H9 (cell line): ENCODE results near the gene TMEM109. TPM values are rescaled to one million over a fixed set of nuclear protein-coding genes. Genes with fewer than 3 reads are reported as not detected.

ENCODE experiments used
- DNase-seq: peaks from one replicate; pipeline ENCODE4 v3.0.0-alpha.2; 2017
- H2AFZ ChIP-seq: one replicate; pipeline ENCODE4 v1.6.1; 2013; ENCODE audit warnings: mild to moderate bottlenecking, low read length, control low read depth, moderate library complexity
- H2AK5ac ChIP-seq: 2 replicates; pipeline ENCODE4 v1.6.1; 2013; ENCODE audit warnings: low read length, control low read depth, mixed read lengths; ENCODE audit not compliant: insufficient read length
- H2BK120ac ChIP-seq: one replicate; pipeline ENCODE4 v1.6.1; 2013; ENCODE audit warnings: low read depth, mild to moderate bottlenecking, low read length, control low read depth, inconsistent platforms; ENCODE audit not compliant: poor library complexity, severe bottlenecking
- H2BK12ac ChIP-seq: 2 replicates; pipeline ENCODE4 v1.6.1; 2013; ENCODE audit warnings: low read length, control low read depth, mixed read lengths, low read depth; ENCODE audit not compliant: insufficient read length
- H2BK15ac ChIP-seq: 2 replicates; pipeline ENCODE4 v1.6.1; 2013; ENCODE audit warnings: low read depth, low read length, control low read depth
- H2BK20ac ChIP-seq: one replicate; pipeline ENCODE4 v1.6.1; 2013; ENCODE audit warnings: low read depth, mild to moderate bottlenecking, low read length, control low read depth, inconsistent platforms; ENCODE audit not compliant: poor library complexity, severe bottlenecking
- H2BK5ac ChIP-seq: 2 replicates; pipeline ENCODE4 v1.6.1; 2013; ENCODE audit warnings: low read length, control low read depth, mixed read lengths; ENCODE audit not compliant: insufficient read length
- H3K14ac ChIP-seq: 2 replicates; pipeline ENCODE4 v1.6.1; 2013; ENCODE audit warnings: low read length, control low read depth; ENCODE audit not compliant: insufficient read depth
- H3K18ac ChIP-seq: 2 replicates; pipeline ENCODE4 v1.6.1; 2013; ENCODE audit warnings: low read depth, mild to moderate bottlenecking, mixed read lengths, low read length, control low read depth; ENCODE audit not compliant: insufficient read length
- H3K23ac ChIP-seq: 2 replicates; pipeline ENCODE4 v1.6.1; 2013; ENCODE audit warnings: low read length, control low read depth, mixed read lengths, low read depth; ENCODE audit not compliant: insufficient read length
- H3K23me2 ChIP-seq: 2 replicates; pipeline ENCODE4 v1.6.1; 2013; ENCODE audit warnings: low read depth, mild to moderate bottlenecking, mixed read lengths, low read length, control low read depth; ENCODE audit not compliant: insufficient read length, poor library complexity, severe bottlenecking
- H3K27ac ChIP-seq: 2 replicates; pipeline ENCODE4 v1.5.1; 2013; ENCODE audit warnings: low read length, control low read depth, mixed read lengths, low read depth; ENCODE audit not compliant: insufficient read length
- H3K27me3 ChIP-seq: 2 replicates; pipeline ENCODE4 v1.6.1; 2013; ENCODE audit warnings: low read length, control low read depth, inconsistent platforms; ENCODE audit not compliant: insufficient read depth
- H3K4ac ChIP-seq: 2 replicates; pipeline ENCODE4 v1.6.1; 2013; ENCODE audit warnings: low read depth, mild to moderate bottlenecking, control low read depth, inconsistent platforms, low read length, moderate library complexity
- H3K4me1 ChIP-seq: 2 replicates; pipeline ENCODE4 v1.6.1; 2013; ENCODE audit warnings: low read length, control low read depth, inconsistent platforms; ENCODE audit not compliant: insufficient read depth
- H3K4me2 ChIP-seq: 2 replicates; pipeline ENCODE4 v1.6.1; 2013; ENCODE audit warnings: low read length, control low read depth, mixed read lengths; ENCODE audit not compliant: insufficient read length, insufficient read depth
- H3K56ac ChIP-seq: 2 replicates; pipeline ENCODE4 v1.6.1; 2013; ENCODE audit warnings: low read depth, mild to moderate bottlenecking, mixed read lengths, low read length, control low read depth; ENCODE audit not compliant: insufficient read length
- H3K79me1 ChIP-seq: 2 replicates; pipeline ENCODE4 v1.6.1; 2013; ENCODE audit warnings: low read depth, mild to moderate bottlenecking, moderate library complexity, low read length, control low read depth, inconsistent platforms; ENCODE audit not compliant: insufficient read depth, poor library complexity, severe bottlenecking
- H3K79me2 ChIP-seq: 2 replicates; pipeline ENCODE4 v1.6.1; 2013; ENCODE audit warnings: low read length, control low read depth, inconsistent platforms; ENCODE audit not compliant: insufficient read depth
- H3K9ac ChIP-seq: 2 replicates; pipeline ENCODE4 v1.6.1; 2013; ENCODE audit warnings: low read length, control low read depth, mixed read lengths; ENCODE audit not compliant: insufficient read length; ENCODE audit errors: extremely low read depth
- H3K9me3 ChIP-seq: one replicate; pipeline ENCODE4 v1.6.1; 2013; ENCODE audit warnings: low read depth, low read length, inconsistent platforms; ENCODE audit not compliant: control insufficient read depth
- H3T11ph ChIP-seq: one replicate; pipeline ENCODE4 v1.6.1; 2013; ENCODE audit warnings: mild to moderate bottlenecking, low read length, control low read depth, inconsistent platforms
- H4K20me1 ChIP-seq: one replicate; pipeline ENCODE4 v1.6.1; 2013; ENCODE audit not compliant: control insufficient read depth, insufficient read length, insufficient read depth
- H4K5ac ChIP-seq: 2 replicates; pipeline ENCODE4 v1.6.1; 2013; ENCODE audit warnings: low read depth, mild to moderate bottlenecking, mixed read lengths, low read length, control low read depth; ENCODE audit not compliant: insufficient read length
- H4K8ac ChIP-seq: replicated peaks from 2 replicates; pipeline ENCODE4 v1.6.1; 2013; ENCODE audit warnings: low read length, control low read depth, mixed read lengths, low read depth; ENCODE audit not compliant: insufficient read length
- H4K91ac ChIP-seq: 2 replicates; pipeline ENCODE4 v1.6.1; 2013; ENCODE audit warnings: low read depth, mild to moderate bottlenecking, moderate library complexity, mixed read lengths, low read length, control low read depth; ENCODE audit not compliant: insufficient read length
- H3K27ac Mint-ChIP-seq, 3 experiments: 2 replicates in 2 of 3; 3 replicates in 1 of 3; pipeline ENCODE4 v1.8.0; 2020 to 2021; ENCODE audit warnings: mixed read lengths in 3 of 3, mild to moderate bottlenecking in 1 of 3, moderate library complexity in 1 of 3
- H3K27me3 Mint-ChIP-seq: 2 replicates; pipeline ENCODE4 v1.8.0; 2021; ENCODE audit warnings: low read depth, mild to moderate bottlenecking, moderate library complexity, mixed read lengths
- H3K36me3 Mint-ChIP-seq, 3 experiments: 2 replicates in 2 of 3; 3 replicates in 1 of 3; pipeline ENCODE4 v1.8.0; 2020 to 2021; ENCODE audit warnings: low read depth in 3 of 3, mixed read lengths in 3 of 3; ENCODE audit not compliant: insufficient read depth in 1 of 3
- H3K4me1 Mint-ChIP-seq, 2 experiments: 2 replicates each; pipeline ENCODE4 v1.8.0; 2020; ENCODE audit warnings: mixed read lengths in 2 of 2
- H3K4me3 Mint-ChIP-seq, 2 experiments: 2 replicates in 1 of 2; 3 replicates in 1 of 2; pipeline ENCODE4 v1.8.0; 2020 to 2021; ENCODE audit warnings: mild to moderate bottlenecking in 2 of 2, mixed read lengths in 2 of 2, moderate library complexity in 1 of 2
- H3K9me3 Mint-ChIP-seq, 2 experiments: 2 replicates in 1 of 2; 3 replicates in 1 of 2; pipeline ENCODE4 v1.8.0; 2020; ENCODE audit warnings: mild to moderate bottlenecking in 2 of 2, mixed read lengths in 2 of 2, moderate library complexity in 1 of 2
- CTCF ChIP-seq: fragments of 200-600 bp; sonication (generic); conservative IDR thresholded peaks from 3 replicates; pipeline ENCODE4 v1.8.0; 2021; ENCODE audit warnings: antibody characterized with exemption, mild to moderate bottlenecking
- WGBS: extraction: QIAGEN DNeasy Blood & Tissue Kit; methylation state at CpG from one replicate; pipeline ENCODE4 v1.1.7; 2013; ENCODE audit warnings: missing lambda C conversion rate, low lambda C conversion rate, mixed read lengths; ENCODE audit not compliant: insufficient read length; ENCODE audit errors: extremely low coverage; 5-methylcytosine and 5-hydroxymethylcytosine counted together
- total RNA-seq: library from RNA; stranded (reverse); gene quantifications from 2 replicates; pipeline ENCODE4 v1.2.1, GENCODE V29; 2021

The TMEM109 gene
- total RNA-seq, 1 experiment from 2014 or later, result 38.0 TPM

GRCh38 chr11:60950024-60950423 is 36.1 kb downstream of the TMEM109 start:
- no CpG with 5 or more reads among the region's 6 CpGs for WGBS
- Histone ChIP-seq H3K4me1 (no peaks in the 10 kb centered on the region), H2AFZ (no peak overlapping the region), H2AK5ac (no peak overlapping the region), H3K56ac (no peak overlapping the region), H3K23me2 (peaks cover 15% of the 10 kb centered on the region), H3K4me2 (peak overlapping the region; percentile 22), H3K27me3 (no peaks in the 10 kb centered on the region; the same call in 1 of the 2 replicates), H2BK15ac (no peak overlapping the region), H4K20me1 (no peaks in the 10 kb centered on the region), H3T11ph (no peak overlapping the region), H3K4ac (no peak overlapping the region), H3K9me3 (no peaks in the 10 kb centered on the region), H4K91ac (no peak overlapping the region), H3K14ac (no peak overlapping the region), H2BK5ac (no peak overlapping the region), H3K79me2 (no peaks in the 10 kb centered on the region), H3K27ac (no peak overlapping the region), H2BK12ac (no peak overlapping the region), H2BK120ac (no peak overlapping the region), H4K5ac (no peak overlapping the region), H3K18ac (no peak overlapping the region), H3K79me1 (no peaks in the 10 kb centered on the region), H3K23ac (no peak overlapping the region), H4K8ac (no peak overlapping the region), H3K9ac (no peak overlapping the region), H2BK20ac (no peak overlapping the region)
- peaks cover 0 to 9% (median 0%) of the 10 kb centered on the region in 3 experiments; a peak in 5 of 7 replicates for H3K36me3 Mint-ChIP-seq
- no peaks in the 10 kb centered on the region for H3K9me3 Mint-ChIP-seq
- TF ChIP-seq CTCF, result no peak
- DNase-seq, result no peak
- peaks cover 50% of the 10 kb centered on the region for H3K27me3 Mint-ChIP-seq
- H3K27ac Mint-ChIP-seq, result no peak overlapping the region
- peak overlapping the region; percentile 22 to 76; a peak in 4 of 5 replicates for H3K4me3 Mint-ChIP-seq
- H3K4me1 Mint-ChIP-seq, result peaks cover 38 to 44% of the 10 kb centered on the region in 2 experiments
